GM12878 (cell line): Measurements from ENCODE around the gene FGF23. TPM values are rescaled to one million over a fixed set of nuclear protein-coding genes. Genes with fewer than 3 reads are reported as not detected.

Experiments
- ATAC-seq: fragments of 200-7000 bp; cut with Tn5 transposase; 3 replicates; pipeline ENCODE4 v1.9.1; 2020; ENCODE audit warnings: mild to moderate bottlenecking, moderate library complexity
- BruUV-seq: library from RNA; stranded (reverse); fragments of 400-500 nt; replicated peaks from 2 replicates; lab custom pipeline; 2021; lab: Mats Ljungman, UMichigan
- CTCF ChIA-PET: fragments of 300-600 bp; sonication (Branson Sonifier 250); formaldehyde crosslinking; extraction: SDS; loops from one replicate; lab custom pipeline; 2021; ENCODE audit warnings: inconsistent platforms; lab: Yijun Ruan, JAX
- POLR2A ChIA-PET: fragments of 350-600 bp; formaldehyde crosslinking; extraction: SDS; loops from one replicate; lab custom pipeline; 2021; ENCODE audit warnings: inconsistent platforms; lab: Charles Lee
- RAD21 ChIA-PET: fragments of 300-600 bp; sonication (Branson Sonifier 250); formaldehyde crosslinking; loops from one replicate; lab custom pipeline; 2023; ENCODE audit warnings: antibody characterized with exemption; ENCODE audit not compliant: unreplicated experiment; lab: Charles Lee
- SMC1A ChIA-PET: fragments of 300-600 bp; sonication (Branson Sonifier 250); formaldehyde crosslinking; loops from one replicate; lab custom pipeline; 2023; ENCODE audit not compliant: unreplicated experiment, uncharacterized antibody; lab: Charles Lee
- DNase-seq: peaks from one replicate; pipeline ENCODE4 v3.0.0-alpha.2; 2011; ENCODE audit warnings: low read depth, low spot score
- FAIRE-seq: peaks from 3 replicates; lab custom pipeline; 2011; peaks lifted over from hg19 to GRCh38; lab: Jason Lieb, UNC
- H2AFZ ChIP-seq: 2 replicates; pipeline ENCODE4 v1.6.0; 2011; ENCODE audit warnings: low read depth, low read length, control low read depth; ENCODE audit not compliant: control insufficient read depth
- H3K27ac ChIP-seq: 2 replicates; pipeline ENCODE4 v1.5.1; 2011; ENCODE audit warnings: control low read depth; ENCODE audit not compliant: control insufficient read depth, insufficient read depth
- H3K27me3 ChIP-seq, 2 experiments: replicated peaks in 1 of 2; 2 replicates each; pipeline versions ENCODE4 v1.6.0 to v1.6.1; 2011; ENCODE audit warnings: low read length in 1 of 2; ENCODE audit not compliant: control insufficient read depth in 2 of 2, insufficient read depth in 2 of 2
- H3K36me3 ChIP-seq, 2 experiments: 2 replicates each; pipeline ENCODE4 v1.5.1; 2011; ENCODE audit warnings: low read length in 1 of 2; ENCODE audit not compliant: control insufficient read depth in 2 of 2, insufficient read depth in 2 of 2
- H3K4me1 ChIP-seq: 2 replicates; pipeline ENCODE4 v1.6.1; 2011; ENCODE audit warnings: mild to moderate bottlenecking, low read length, moderate library complexity, mixed read lengths; ENCODE audit not compliant: control insufficient read depth, insufficient read depth
- H3K4me2 ChIP-seq: 2 replicates; pipeline ENCODE4 v1.6.0; 2011; ENCODE audit warnings: control low read depth; ENCODE audit not compliant: control insufficient read depth, insufficient read depth
- H3K4me3 ChIP-seq: fragments of 200-600 bp; sonication (generic); 2 replicates; pipeline ENCODE4 v1.5.1; 2016
- H3K79me2 ChIP-seq: 2 replicates; pipeline ENCODE4 v1.6.0; 2011; ENCODE audit warnings: low read length; ENCODE audit not compliant: control insufficient read depth, insufficient read depth
- H3K9ac ChIP-seq: 2 replicates; pipeline ENCODE4 v1.8.0; 2011; ENCODE audit warnings: low read length, control low read depth, mixed read lengths; ENCODE audit not compliant: control insufficient read depth, insufficient read depth
- H3K9me3 ChIP-seq: replicated peaks from 3 replicates; pipeline ENCODE4 v1.5.1; 2011; ENCODE audit warnings: mild to moderate bottlenecking, low read length; ENCODE audit not compliant: control insufficient read depth, insufficient read depth
- H4K20me1 ChIP-seq: 2 replicates; pipeline ENCODE4 v1.6.0; 2011; ENCODE audit not compliant: control insufficient read depth, insufficient read depth
- CBFB ChIP-seq: IDR thresholded peaks from 2 replicates; pipeline ENCODE4 v1.6.1; 2016; ENCODE audit warnings: antibody characterized with exemption, low read depth
- CREB1 ChIP-seq: IDR thresholded peaks from 2 replicates; pipeline ENCODE4 v1.6.1; 2012; ENCODE audit warnings: low read depth, mild to moderate bottlenecking, inconsistent platforms
- FOXK2 ChIP-seq: fragments of 450-650 bp; IDR thresholded peaks from 2 replicates; pipeline ENCODE4 v1.6.1; 2017; ENCODE audit warnings: mild to moderate bottlenecking, moderate library complexity
- GATAD2B ChIP-seq: fragments of 450-650 bp; conservative IDR thresholded peaks from 2 replicates; pipeline ENCODE4 v1.6.1; 2017; ENCODE audit warnings: low read depth, mild to moderate bottlenecking, moderate library complexity
- KDM1A ChIP-seq: fragments of 200-600 bp; sonication (generic); IDR thresholded peaks from 2 replicates; pipeline ENCODE4 v1.6.1; 2016; ENCODE audit warnings: borderline replicate concordance
- KLF5 ChIP-seq: fragments of 450-650 bp; IDR thresholded peaks from 2 replicates; pipeline ENCODE4 v1.6.1; 2014; ENCODE audit warnings: mild to moderate bottlenecking; ENCODE audit not compliant: partially characterized antibody
- RB1 ChIP-seq: fragments of 450-650 bp; formaldehyde crosslinking; IDR thresholded peaks from 2 replicates; pipeline ENCODE4 v1.6.1; 2017; ENCODE audit warnings: mild to moderate bottlenecking, borderline replicate concordance
- YY1 ChIP-seq: IDR thresholded peaks from 2 replicates; pipeline ENCODE4 v1.6.1; 2011; ENCODE audit warnings: low read depth, mild to moderate bottlenecking, low read length
- WGBS: methylation state at CpG from one replicate; pipeline ENCODE4 v1.1.6; 2016; ENCODE audit warnings: low lambda C conversion rate; ENCODE audit not compliant: insufficient replicate concordance, insufficient coverage; ENCODE audit errors: missing lambda C conversion rate; 5-methylcytosine and 5-hydroxymethylcytosine counted together
- in situ Hi-C: fragments of 300-500 bp; cut with MboI; formaldehyde crosslinking; loops from 9 replicates; pipeline ENCODE4 v1.14.3; 2018; ENCODE audit warnings: mixed read lengths
- intact Hi-C: fragments of 100-400 bp; cut with micrococcal nuclease; formaldehyde crosslinking; loops from one replicate; pipeline ENCODE4 v1.14.2; 2022; ENCODE audit not compliant: unreplicated experiment
- polyA plus RNA-seq, 11 experiments: library from polyadenylated mRNA; depleted of rRNA in 4 of 11; unstranded in 6 of 11; stranded (reverse) in 5 of 11; fragments of >200 nt; fragmentation: Nextera tagmentation in 4 of 11; fragmentation: Illumina TruSeq in 1 of 11; extraction: Ambion mirVana in 4 of 11; extraction: Trizol in 1 of 11; gene quantifications; 1 replicate in 1 of 11; 2 replicates in 10 of 11; pipeline versions ENCODE4 v1.2.1 to v1.2.3, GENCODE V29; 2011 to 2016; ENCODE audit warnings: inconsistent platforms in 2 of 11, missing spikeins in 2 of 11, low read depth in 1 of 11
- total RNA-seq, 4 experiments: library from RNA; depleted of rRNA in 3 of 4; stranded (reverse); fragments of >200 nt in 3 of 4; fragmentation: Illumina TruSeq in 1 of 4; extraction: Trizol in 1 of 4; gene quantifications; 2 replicates each; pipeline versions ENCODE4 v1.2.1 to v1.2.3, GENCODE V29; 2013 to 2021
- TF ChIP-seq, protein P1 (sequence below): fragments of 450-650 bp; formaldehyde crosslinking; IDR thresholded peaks from 2 replicates; pipeline ENCODE4 v1.5.0; 2022; ENCODE audit warnings: mild to moderate bottlenecking, missing genetic modification characterization
- TF ChIP-seq, protein P2 (sequence below): IDR thresholded peaks from 2 replicates; pipeline ENCODE4 v1.6.1; 2012; ENCODE audit warnings: low read depth, low read length, improper control_type of control experiment
- TF ChIP-seq, protein P3 (sequence below): IDR thresholded peaks from 2 replicates; pipeline ENCODE4 v1.6.1; 2011; ENCODE audit warnings: mild to moderate bottlenecking, low read depth, low read length, moderate library complexity; ENCODE audit not compliant: insufficient replicate concordance

Gene FGF23
- total and polyA plus RNA-seq, 10 of the 15 experiments (the other 5 are each of a cell fraction or from before 2014, with no cell fraction given) = not detected

DNA sequence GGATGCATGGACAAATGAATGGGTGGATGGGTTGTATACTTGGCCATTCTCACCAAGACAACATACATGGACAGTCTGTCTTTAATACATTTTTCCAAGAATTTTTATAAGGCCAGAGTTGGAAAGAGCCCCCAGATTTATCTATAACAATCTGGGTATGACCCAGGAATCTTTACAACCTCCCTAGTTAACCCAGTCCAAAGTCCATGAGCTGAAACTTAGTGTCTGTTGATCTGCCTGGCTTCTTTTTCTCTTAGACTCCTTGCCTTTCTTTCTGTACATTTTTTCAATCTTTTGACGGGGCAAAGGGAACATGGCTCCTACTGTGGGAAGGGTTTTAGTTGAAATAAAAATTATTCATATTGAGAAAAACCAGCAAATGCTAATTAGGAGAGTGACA is 740 bp downstream of the FGF23 start:
- Histone ChIP-seq H3K9me3 (no peaks in the 10 kb centered on the region; the same call in 2 of the 3 replicates), H3K27ac (no peak overlapping the region), H4K20me1 (no peaks in the 10 kb centered on the region), H3K27me3 (peaks cover 0 to 2% of the 10 kb centered on the region in 2 experiments; a peak in 2 of 4 replicates), H2AFZ (no peak overlapping the region), H3K36me3 (no peaks in the 10 kb centered on the region), H3K9ac (no peak overlapping the region), H3K4me3 (no peak overlapping the region), H3K79me2 (no peaks in the 10 kb centered on the region), H3K4me2 (no peak overlapping the region), H3K4me1 (no peaks in the 10 kb centered on the region)
- in situ Hi-C loops (no loop called here), intact Hi-C loops (no loop called here)
- FAIRE-seq (no peak), DNase-seq (no peak), ATAC-seq (no peak)
- no TSS peak for BruUV-seq
- TF ChIP-seq KLF5 (no peak), RB1 (no peak)
- ChIA-PET RAD21 (no interaction called here), SMC1A (interaction anchor here (1.3 kb wide), 1 partner anchor 10 kb away, joined by 4 read pairs; no protein-coding TSS in a partner anchor), CTCF (no interaction called here), POLR2A (no interaction called here)
- 12% methylated on average over 1 of the region's 1 CpG for WGBS

DNA sequence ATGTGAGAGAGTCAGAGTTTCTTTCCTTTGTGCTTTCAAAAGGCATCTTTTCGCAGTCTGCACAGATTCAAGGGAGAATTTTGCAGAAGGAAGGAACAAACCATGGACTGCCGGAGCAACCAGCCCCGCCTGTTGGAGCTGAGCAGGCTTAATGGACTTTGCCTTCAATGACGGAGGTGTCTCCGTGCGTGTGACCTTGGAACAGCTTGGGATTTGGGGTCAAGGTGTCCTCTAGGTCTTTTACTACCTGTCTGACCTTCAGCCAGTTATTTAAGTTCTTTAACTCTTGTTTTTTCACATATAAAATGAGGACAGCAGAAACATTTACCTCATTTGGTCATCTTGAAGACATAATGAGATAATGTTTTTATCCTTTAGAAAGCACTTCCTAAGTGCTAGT is 4.1 kb downstream of the FGF23 start:
- no peak overlapping the region for H3K27ac ChIP-seq
- no peak overlapping the region for H2AFZ ChIP-seq
- TF ChIP-seq FOXK2 = no peak
- TF ChIP-seq YY1 = no peak
- TF ChIP-seq, protein P1, sequence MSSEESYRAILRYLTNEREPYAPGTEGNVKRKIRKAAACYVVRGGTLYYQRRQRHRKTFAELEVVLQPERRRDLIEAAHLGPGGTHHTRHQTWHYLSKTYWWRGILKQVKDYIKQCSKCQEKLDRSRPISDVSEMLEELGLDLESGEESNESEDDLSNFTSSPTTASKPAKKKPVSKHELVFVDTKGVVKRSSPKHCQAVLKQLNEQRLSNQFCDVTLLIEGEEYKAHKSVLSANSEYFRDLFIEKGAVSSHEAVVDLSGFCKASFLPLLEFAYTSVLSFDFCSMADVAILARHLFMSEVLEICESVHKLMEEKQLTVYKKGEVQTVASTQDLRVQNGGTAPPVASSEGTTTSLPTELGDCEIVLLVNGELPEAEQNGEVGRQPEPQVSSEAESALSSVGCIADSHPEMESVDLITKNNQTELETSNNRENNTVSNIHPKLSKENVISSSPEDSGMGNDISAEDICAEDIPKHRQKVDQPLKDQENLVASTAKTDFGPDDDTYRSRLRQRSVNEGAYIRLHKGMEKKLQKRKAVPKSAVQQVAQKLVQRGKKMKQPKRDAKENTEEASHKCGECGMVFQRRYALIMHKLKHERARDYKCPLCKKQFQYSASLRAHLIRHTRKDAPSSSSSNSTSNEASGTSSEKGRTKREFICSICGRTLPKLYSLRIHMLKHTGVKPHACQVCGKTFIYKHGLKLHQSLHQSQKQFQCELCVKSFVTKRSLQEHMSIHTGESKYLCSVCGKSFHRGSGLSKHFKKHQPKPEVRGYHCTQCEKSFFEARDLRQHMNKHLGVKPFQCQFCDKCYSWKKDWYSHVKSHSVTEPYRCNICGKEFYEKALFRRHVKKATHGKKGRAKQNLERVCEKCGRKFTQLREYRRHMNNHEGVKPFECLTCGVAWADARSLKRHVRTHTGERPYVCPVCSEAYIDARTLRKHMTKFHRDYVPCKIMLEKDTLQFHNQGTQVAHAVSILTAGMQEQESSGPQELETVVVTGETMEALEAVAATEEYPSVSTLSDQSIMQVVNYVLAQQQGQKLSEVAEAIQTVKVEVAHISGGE (CRISPR knock-in tag) = no peak
- TF ChIP-seq, protein P2, sequence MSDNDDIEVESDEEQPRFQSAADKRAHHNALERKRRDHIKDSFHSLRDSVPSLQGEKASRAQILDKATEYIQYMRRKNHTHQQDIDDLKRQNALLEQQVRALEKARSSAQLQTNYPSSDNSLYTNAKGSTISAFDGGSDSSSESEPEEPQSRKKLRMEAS = no peak
- no peak for TF ChIP-seq KDM1A
- no peak for TF ChIP-seq GATAD2B
- no peak for TF ChIP-seq CBFB
- TF ChIP-seq, protein P3, sequence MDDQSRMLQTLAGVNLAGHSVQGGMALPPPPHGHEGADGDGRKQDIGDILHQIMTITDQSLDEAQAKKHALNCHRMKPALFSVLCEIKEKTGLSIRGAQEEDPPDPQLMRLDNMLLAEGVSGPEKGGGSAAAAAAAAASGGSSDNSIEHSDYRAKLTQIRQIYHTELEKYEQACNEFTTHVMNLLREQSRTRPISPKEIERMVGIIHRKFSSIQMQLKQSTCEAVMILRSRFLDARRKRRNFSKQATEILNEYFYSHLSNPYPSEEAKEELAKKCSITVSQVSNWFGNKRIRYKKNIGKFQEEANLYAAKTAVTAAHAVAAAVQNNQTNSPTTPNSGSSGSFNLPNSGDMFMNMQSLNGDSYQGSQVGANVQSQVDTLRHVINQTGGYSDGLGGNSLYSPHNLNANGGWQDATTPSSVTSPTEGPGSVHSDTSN = no peak
- TF ChIP-seq CREB1 = no peak
- DNase-seq (no peak), FAIRE-seq (no peak), ATAC-seq (no peak)
- ChIA-PET SMC1A (interaction anchor here (0.6 kb wide), 2 partner anchors 69 to 302 kb away, joined by 3 read pairs; no protein-coding TSS in a partner anchor), RAD21 (no interaction called here), CTCF (no interaction called here), POLR2A (no interaction called here)
- no peak overlapping the region for H3K4me2 ChIP-seq
- H3K27me3 ChIP-seq = peaks cover 0 to 2% of the 10 kb centered on the region in 2 experiments; a peak in 2 of 4 replicates
- no peak overlapping the region for H3K4me3 ChIP-seq
- H3K4me1 ChIP-seq = no peaks in the 10 kb centered on the region
- no peaks in the 10 kb centered on the region for H3K79me2 ChIP-seq
- 52% methylated on average over 6 of the region's 6 CpGs for WGBS
- H3K9me3 ChIP-seq = no peaks in the 10 kb centered on the region; the same call in 2 of the 3 replicates
- no peaks in the 10 kb centered on the region for H4K20me1 ChIP-seq
- no peak overlapping the region for H3K9ac ChIP-seq
- intact Hi-C loops (no loop called here), in situ Hi-C loops (no loop called here)
- no TSS peak for BruUV-seq
- H3K36me3 ChIP-seq = no peaks in the 10 kb centered on the region
